Measurements from ENCODE around the gene NTN1.

GRCh38 chr17:9199571-9200551 lies 178.6 kb downstream of the NTN1 start:
- TF ChIP-seq CTCF (IDR thresholded peaks at IDR 0.05) (no peak), POLR2A (IDR thresholded peaks at IDR 0.05) (no peak)

Data from testis (tissue), 2 donors.